HepG2 (cell line): ENCODE measurements around the gene HHEX. TPM values are rescaled to one million over a fixed set of nuclear protein-coding genes. Genes with fewer than 3 reads are reported as not detected.

ENCODE experiments used
- ASH2L ChIP-seq: fragments of 300-600, 200-600 bp; sonication (generic); IDR thresholded peaks from 2 replicates; pipeline ENCODE4 v1.7.0; 2017; ENCODE audit warnings: low read depth, mild to moderate bottlenecking, moderate library complexity, mixed read lengths, low read length; ENCODE audit not compliant: insufficient read length
- CCDC6 ChIP-seq: sonication (generic); formaldehyde crosslinking; IDR thresholded peaks from 2 replicates; pipeline ENCODE4 v1.8.1; 2022; ENCODE audit warnings: mild to moderate bottlenecking, missing genetic modification reagents, moderate library complexity
- EED ChIP-seq: sonication (generic); formaldehyde crosslinking; IDR thresholded peaks from 2 replicates; pipeline ENCODE4 v1.5.0; 2020; ENCODE audit warnings: mild to moderate bottlenecking, missing genetic modification reagents
- ELK4 ChIP-seq: sonication (generic); formaldehyde crosslinking; IDR thresholded peaks from 2 replicates; pipeline ENCODE4 v1.9.0; 2021; ENCODE audit warnings: missing genetic modification reagents, borderline replicate concordance
- HNF1B ChIP-seq: sonication (generic); formaldehyde crosslinking; IDR thresholded peaks from 2 replicates; pipeline ENCODE4 v1.5.1; 2020; ENCODE audit warnings: mild to moderate bottlenecking, moderate library complexity, missing genetic modification reagents
- KLF11 ChIP-seq: IDR thresholded peaks from 2 replicates; pipeline ENCODE4 v1.6.1; 2016; ENCODE audit warnings: missing compliant biosample characterization
- MTF1 ChIP-seq: sonication (generic); formaldehyde crosslinking; IDR thresholded peaks from 2 replicates; pipeline ENCODE4 v1.5.0; 2020; ENCODE audit warnings: missing genetic modification reagents
- PCBP2 ChIP-seq: fragments of 200-400 bp; formaldehyde crosslinking; optimal IDR thresholded peaks from 2 replicates; pipeline ENCODE3; 2018; ENCODE audit warnings: low read length, low read depth; ENCODE audit not compliant: poor library complexity, severe bottlenecking
- POLR2A ChIP-seq, 2 experiments: IDR thresholded peaks; 2 replicates each; pipeline ENCODE4 v1.6.1; 2011; ENCODE audit warnings: low read depth in 2 of 2, low read length in 2 of 2, mild to moderate bottlenecking in 1 of 2, moderate library complexity in 1 of 2; ENCODE audit not compliant: insufficient read depth in 1 of 2
- RAD51 ChIP-seq: fragments of 450-650 bp; IDR thresholded peaks from 2 replicates; pipeline ENCODE4 v1.6.1; 2016; ENCODE audit warnings: borderline replicate concordance
- SMARCC2 ChIP-seq: fragments of 450-650 bp; IDR thresholded peaks from 2 replicates; pipeline ENCODE4 v1.6.1; 2017; ENCODE audit warnings: antibody characterized with exemption, mild to moderate bottlenecking
- TOE1 ChIP-seq: sonication (generic); formaldehyde crosslinking; IDR thresholded peaks from 2 replicates; pipeline ENCODE4 v1.4.0; 2020; ENCODE audit warnings: mild to moderate bottlenecking, missing genetic modification reagents
- USF2 ChIP-seq, 2 experiments: sonication (generic) in 1 of 2; formaldehyde crosslinking in 1 of 2; IDR thresholded peaks; 2 replicates each; pipeline versions ENCODE4 v1.5.1 to v1.6.1; 2011 to 2020; ENCODE audit warnings: borderline replicate concordance in 1 of 2, low read depth in 1 of 2, low read length in 1 of 2, mild to moderate bottlenecking in 1 of 2, missing genetic modification reagents in 1 of 2, moderate library complexity in 1 of 2
- ZBTB37 ChIP-seq: sonication (generic); formaldehyde crosslinking; IDR thresholded peaks from 2 replicates; pipeline ENCODE4 v1.4.0; 2020; ENCODE audit warnings: mild to moderate bottlenecking, missing genetic modification reagents
- ZNF33B ChIP-seq: sonication (generic); formaldehyde crosslinking; IDR thresholded peaks from 2 replicates; pipeline ENCODE4 v1.5.1; 2020; ENCODE audit warnings: mild to moderate bottlenecking, missing genetic modification reagents
- ZNF562 ChIP-seq: sonication (generic); formaldehyde crosslinking; IDR thresholded peaks from 2 replicates; pipeline ENCODE4 v1.8.0; 2022; ENCODE audit warnings: missing genetic modification reagents, borderline replicate concordance
- ZNF687 ChIP-seq: sonication (generic); formaldehyde crosslinking; IDR thresholded peaks from 2 replicates; pipeline ENCODE4 v1.5.1; 2020; ENCODE audit warnings: mild to moderate bottlenecking, missing genetic modification reagents, moderate library complexity
- ZNF792 ChIP-seq: IDR thresholded peaks from 2 replicates; pipeline ENCODE4 v1.6.1; 2016
- ZSCAN9 ChIP-seq: IDR thresholded peaks from 2 replicates; pipeline ENCODE4 v1.6.1; 2016; ENCODE audit warnings: borderline replicate concordance
- polyA plus RNA-seq, 8 experiments: library from polyadenylated mRNA; depleted of rRNA in 3 of 8; stranded (reverse) in 7 of 8; unstranded in 1 of 8; fragments of >200 nt; fragmentation: Illumina TruSeq in 4 of 8; extraction: Trizol in 4 of 8; gene quantifications; 2 replicates each; pipeline versions ENCODE4 v1.2.1 to v1.2.3, GENCODE V29; 2011 to 2016; ENCODE audit warnings: low read depth in 4 of 8, missing spikeins in 1 of 8, mixed read lengths in 1 of 8; ENCODE audit not compliant: insufficient read depth in 1 of 8
- total RNA-seq, 5 experiments: library from RNA; depleted of rRNA; stranded (reverse); fragments of >200 nt; fragmentation: Illumina TruSeq; extraction: Trizol; gene quantifications; 2 replicates each; pipeline ENCODE4 v1.2.3, GENCODE V29; 2016; ENCODE audit warnings: low read depth in 1 of 5

The HHEX gene
- total and polyA plus RNA-seq, 2 of the 13 experiments (the other 11 are each of a cell fraction or from before 2014, with no cell fraction given) = 44.5 to 48.7 TPM

- no peak for TF ChIP-seq ZNF33B (CRISPR knock-in tag)
- TF ChIP-seq ZSCAN9 = peak; percentile 82; the same call in 1 of the 2 replicates
- TF ChIP-seq TOE1 = no peak
- no peak for TF ChIP-seq ELK4
- no peak for TF ChIP-seq SMARCC2
- TF ChIP-seq POLR2A (IDR thresholded peaks at IDR 0.05; ENCODE audit: insufficient read depth in 1 of 2, low read depth in 2 of 2, low read length in 2 of 2) = no peak
- peak; percentile 86 for TF ChIP-seq ZBTB37
- TF ChIP-seq KLF11 = no peak; the same call in 1 of the 2 replicates
- no peak; the same call in 1 of the 2 replicates for TF ChIP-seq EED (CRISPR knock-in tag)
- TF ChIP-seq ZNF792 (CRISPR knock-in tag) = no peak
- TF ChIP-seq ASH2L = peak; percentile 66
- no peak for TF ChIP-seq RAD51
- TF ChIP-seq HNF1B (CRISPR knock-in tag) = peak; percentile 34; the same call in 1 of the 2 replicates
- TF ChIP-seq CCDC6 = peak; percentile 40; the same call in 1 of the 2 replicates
- TF ChIP-seq PCBP2 = no peak
- no peak for TF ChIP-seq ZNF562 (CRISPR knock-in tag)
- TF ChIP-seq MTF1 (CRISPR knock-in tag) = no peak
- no peak for TF ChIP-seq USF2 (IDR thresholded peaks at IDR 0.05; ENCODE audit: low read depth, low read length)
- TF ChIP-seq USF2 (CRISPR knock-in tag; IDR thresholded peaks at IDR 0.05; ENCODE audit: borderline replicate concordance) = no peak
- peak; percentile 93 for TF ChIP-seq ZNF687 (CRISPR knock-in tag)
These were observed 660 bp upstream of the HHEX start (continued) for GRCh38 chr10:92688927-92689662.
